ENCODE data around the gene OR4E2.

- TF ChIP-seq, protein P1, sequence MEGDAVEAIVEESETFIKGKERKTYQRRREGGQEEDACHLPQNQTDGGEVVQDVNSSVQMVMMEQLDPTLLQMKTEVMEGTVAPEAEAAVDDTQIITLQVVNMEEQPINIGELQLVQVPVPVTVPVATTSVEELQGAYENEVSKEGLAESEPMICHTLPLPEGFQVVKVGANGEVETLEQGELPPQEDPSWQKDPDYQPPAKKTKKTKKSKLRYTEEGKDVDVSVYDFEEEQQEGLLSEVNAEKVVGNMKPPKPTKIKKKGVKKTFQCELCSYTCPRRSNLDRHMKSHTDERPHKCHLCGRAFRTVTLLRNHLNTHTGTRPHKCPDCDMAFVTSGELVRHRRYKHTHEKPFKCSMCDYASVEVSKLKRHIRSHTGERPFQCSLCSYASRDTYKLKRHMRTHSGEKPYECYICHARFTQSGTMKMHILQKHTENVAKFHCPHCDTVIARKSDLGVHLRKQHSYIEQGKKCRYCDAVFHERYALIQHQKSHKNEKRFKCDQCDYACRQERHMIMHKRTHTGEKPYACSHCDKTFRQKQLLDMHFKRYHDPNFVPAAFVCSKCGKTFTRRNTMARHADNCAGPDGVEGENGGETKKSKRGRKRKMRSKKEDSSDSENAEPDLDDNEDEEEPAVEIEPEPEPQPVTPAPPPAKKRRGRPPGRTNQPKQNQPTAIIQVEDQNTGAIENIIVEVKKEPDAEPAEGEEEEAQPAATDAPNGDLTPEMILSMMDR (IDR thresholded peaks at IDR 0.05; ENCODE audit: poor library complexity), result no peak
- TF ChIP-seq EZH2phosphoT487 (IDR thresholded peaks at IDR 0.05; ENCODE audit: low read depth, severe bottlenecking, unreplicated experiment), result no peak
- no peak for TF ChIP-seq EZH2 (IDR thresholded peaks at IDR 0.05; ENCODE audit: borderline replicate concordance)
Observed at GRCh38 chr14:21669284-21669683, 15.6 kb downstream of the OR4E2 start.
